Bronchial epithelial cell (primary cell): ENCODE data around the gene CCT3. TPM values are rescaled to one million over a fixed set of nuclear protein-coding genes. Genes with fewer than 3 reads are reported as not detected.

ENCODE experiments used
- DNase-seq: peaks from one replicate; pipeline ENCODE4 v3.0.0-alpha.2; 2010; ENCODE audit warnings: low read depth
- FAIRE-seq: peaks from 2 replicates; lab custom pipeline; 2011; peaks lifted over from hg19 to GRCh38; lab: Jason Lieb, UNC
- H3K27me3 ChIP-seq: 2 replicates; pipeline ENCODE4 v1.5.1; 2011; ENCODE audit warnings: low read length; ENCODE audit not compliant: control insufficient read depth, insufficient read depth
- H3K36me3 ChIP-seq: 2 replicates; pipeline ENCODE4 v1.5.1; 2011; ENCODE audit warnings: low read length; ENCODE audit not compliant: control insufficient read depth, insufficient read depth
- H3K4me3 ChIP-seq: 2 replicates; pipeline ENCODE4 v1.5.1; 2011; ENCODE audit warnings: mild to moderate bottlenecking, low read depth, low read length, control low read depth
- total RNA-seq: library from RNA; depleted of rRNA; stranded (reverse); fragments of >200 nt; gene quantifications from 2 replicates; pipeline ENCODE4 v1.2.1, GENCODE V29; 2014
- TF ChIP-seq, protein P1 (sequence below): IDR thresholded peaks from 2 replicates; pipeline ENCODE4 v1.5.1; 2011; ENCODE audit warnings: mild to moderate bottlenecking, moderate library complexity, low read length, control low read depth, inconsistent platforms; ENCODE audit not compliant: insufficient read depth, severe bottlenecking

The CCT3 gene
- total RNA-seq, 1 donor from 2014 or later = 377 TPM

DNA sequence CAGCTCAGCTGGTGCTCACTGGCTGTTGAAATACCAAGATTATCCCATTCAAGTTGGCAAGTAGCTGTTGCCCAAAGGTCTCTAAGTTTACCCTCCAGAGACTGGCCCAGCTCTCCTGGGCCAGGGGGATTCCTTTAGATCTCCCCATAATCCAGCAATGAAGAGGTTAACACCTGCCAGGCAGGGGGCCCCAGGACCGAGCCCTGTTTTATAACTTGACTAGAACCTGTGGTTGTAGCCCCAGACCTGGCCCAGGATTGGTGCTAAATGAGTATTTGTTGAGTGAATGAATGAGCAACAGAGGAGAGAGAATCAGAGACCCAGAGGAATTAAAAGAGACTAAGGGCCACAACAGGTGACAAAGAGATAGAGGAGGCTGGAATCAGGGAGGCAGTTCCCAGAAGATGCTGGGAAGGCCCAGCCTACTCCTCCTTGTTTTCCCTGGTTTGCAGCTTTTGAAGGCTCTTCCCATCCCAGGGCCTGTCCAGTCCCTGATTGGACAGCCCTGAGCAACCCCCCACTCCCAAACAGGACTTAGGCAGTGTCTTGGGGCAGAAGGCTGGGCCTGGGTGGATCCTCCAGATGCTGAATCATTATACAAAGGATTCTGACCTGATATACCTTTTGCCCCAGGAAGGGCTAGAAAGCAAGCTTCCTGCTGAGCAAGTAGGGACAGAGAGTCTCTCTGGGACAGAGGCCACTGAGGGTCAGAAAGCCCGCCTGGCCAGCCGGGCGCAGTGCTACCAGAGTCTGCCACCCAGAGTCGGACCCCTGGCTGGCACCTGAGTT is 28.5 kb upstream of the CCT3 start:
- FAIRE-seq (no peak), DNase-seq (no peak)
- Histone ChIP-seq H3K4me3 (no peak overlapping the region), H3K27me3 (no peaks in the 10 kb centered on the region), H3K36me3 (no peaks in the 10 kb centered on the region)
- TF ChIP-seq, protein P1, sequence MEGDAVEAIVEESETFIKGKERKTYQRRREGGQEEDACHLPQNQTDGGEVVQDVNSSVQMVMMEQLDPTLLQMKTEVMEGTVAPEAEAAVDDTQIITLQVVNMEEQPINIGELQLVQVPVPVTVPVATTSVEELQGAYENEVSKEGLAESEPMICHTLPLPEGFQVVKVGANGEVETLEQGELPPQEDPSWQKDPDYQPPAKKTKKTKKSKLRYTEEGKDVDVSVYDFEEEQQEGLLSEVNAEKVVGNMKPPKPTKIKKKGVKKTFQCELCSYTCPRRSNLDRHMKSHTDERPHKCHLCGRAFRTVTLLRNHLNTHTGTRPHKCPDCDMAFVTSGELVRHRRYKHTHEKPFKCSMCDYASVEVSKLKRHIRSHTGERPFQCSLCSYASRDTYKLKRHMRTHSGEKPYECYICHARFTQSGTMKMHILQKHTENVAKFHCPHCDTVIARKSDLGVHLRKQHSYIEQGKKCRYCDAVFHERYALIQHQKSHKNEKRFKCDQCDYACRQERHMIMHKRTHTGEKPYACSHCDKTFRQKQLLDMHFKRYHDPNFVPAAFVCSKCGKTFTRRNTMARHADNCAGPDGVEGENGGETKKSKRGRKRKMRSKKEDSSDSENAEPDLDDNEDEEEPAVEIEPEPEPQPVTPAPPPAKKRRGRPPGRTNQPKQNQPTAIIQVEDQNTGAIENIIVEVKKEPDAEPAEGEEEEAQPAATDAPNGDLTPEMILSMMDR = no peak

DNA sequence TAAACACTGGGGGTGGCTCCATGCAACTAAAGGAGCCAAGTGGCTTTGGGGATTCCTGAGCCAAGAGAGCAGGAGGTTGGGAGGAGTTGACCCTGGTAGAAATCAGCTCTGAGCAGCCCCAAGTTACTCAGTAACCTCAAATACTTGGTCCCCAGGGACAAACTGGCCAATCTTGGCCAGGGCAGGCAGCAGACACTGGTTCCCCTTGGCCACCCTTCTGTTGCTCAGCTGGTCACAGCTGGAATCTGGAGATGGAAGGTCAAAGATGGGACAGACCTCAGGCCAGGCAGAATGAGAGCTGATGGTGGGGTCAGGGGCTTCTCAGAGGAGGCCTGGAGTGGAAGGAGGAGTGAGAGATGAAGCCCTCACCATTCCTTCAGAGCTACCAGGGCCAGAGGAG is 27.7 kb upstream of the CCT3 start:
- Histone ChIP-seq H3K4me3 (no peak overlapping the region), H3K36me3 (no peaks in the 10 kb centered on the region), H3K27me3 (no peaks in the 10 kb centered on the region)
- DNase-seq = no peak
- no peak for FAIRE-seq
- TF ChIP-seq, protein P1 = no peak

DNA sequence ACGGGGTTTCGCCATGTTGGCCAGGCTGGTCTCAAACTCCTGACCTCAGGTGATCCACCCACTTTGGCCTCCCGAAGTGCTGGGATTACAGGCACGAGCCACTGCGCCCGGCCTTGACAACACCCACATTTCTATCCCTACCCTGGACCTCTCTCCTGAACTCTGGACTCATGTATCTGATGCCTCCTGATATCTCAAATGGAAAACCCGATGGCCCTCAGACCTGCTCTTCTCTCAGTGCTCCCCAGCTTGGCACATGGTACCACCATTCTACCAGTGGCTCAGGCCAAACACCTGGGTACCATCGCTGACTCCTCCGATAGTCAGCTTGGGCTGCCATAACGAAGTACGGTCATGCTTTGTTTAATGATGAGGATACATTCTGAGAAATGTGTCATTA is 22.4 kb upstream of the CCT3 start:
- TF ChIP-seq, protein P1 = no peak
- no peak for FAIRE-seq
- Histone ChIP-seq H3K4me3 (no peak overlapping the region), H3K36me3 (no peaks in the 10 kb centered on the region), H3K27me3 (no peaks in the 10 kb centered on the region)
- no peak for DNase-seq

DNA sequence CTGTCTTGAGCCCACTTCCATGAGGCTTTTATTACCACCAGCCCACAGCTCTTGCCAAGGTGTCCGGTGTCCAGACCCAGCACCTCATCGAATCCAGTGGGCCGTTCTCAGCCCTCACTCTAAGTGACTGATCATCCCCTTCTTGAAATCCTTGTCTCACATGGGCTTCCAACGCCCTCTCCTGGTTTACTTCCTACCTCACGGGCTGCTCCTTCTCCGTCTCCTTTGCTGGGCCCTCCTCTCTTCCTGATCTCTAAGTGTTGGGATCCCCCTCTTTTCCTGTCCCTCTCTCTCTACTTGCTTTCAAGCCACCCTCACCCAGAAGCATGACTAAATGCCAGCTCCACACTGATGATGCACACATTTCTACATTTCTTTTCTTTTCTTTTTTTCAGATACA is 21.9 kb upstream of the CCT3 start:
- no peak overlapping the region for H3K4me3 ChIP-seq
- H3K36me3 ChIP-seq = no peaks in the 10 kb centered on the region
- H3K27me3 ChIP-seq = no peaks in the 10 kb centered on the region
- TF ChIP-seq, protein P1 = peak; percentile 48
- FAIRE-seq (no peak), DNase-seq (peak; percentile 32)

DNA sequence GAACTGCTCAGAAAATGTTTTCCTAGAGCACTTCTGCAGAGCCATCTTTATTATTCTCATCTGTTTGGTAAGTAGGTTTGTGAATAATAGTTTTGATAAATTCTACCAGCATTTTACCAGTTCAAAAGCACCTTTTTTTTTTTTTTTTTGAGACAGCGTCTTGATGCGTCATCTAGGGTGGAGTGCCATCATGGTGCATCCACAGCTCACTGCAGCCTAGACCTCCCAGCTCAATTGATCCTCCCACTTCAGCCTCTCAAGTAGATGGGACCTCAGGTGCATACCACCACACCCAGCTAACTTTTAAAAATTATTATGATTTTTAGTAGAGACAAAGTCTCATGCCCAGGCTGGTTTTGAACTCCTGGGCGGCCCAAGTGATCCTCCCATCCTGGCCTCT is 21.2 kb upstream of the CCT3 start:
- no peaks in the 10 kb centered on the region for H3K36me3 ChIP-seq
- FAIRE-seq = no peak
- no peak for DNase-seq
- TF ChIP-seq, protein P1 = no peak
- no peak overlapping the region for H3K4me3 ChIP-seq
- no peaks in the 10 kb centered on the region for H3K27me3 ChIP-seq

DNA sequence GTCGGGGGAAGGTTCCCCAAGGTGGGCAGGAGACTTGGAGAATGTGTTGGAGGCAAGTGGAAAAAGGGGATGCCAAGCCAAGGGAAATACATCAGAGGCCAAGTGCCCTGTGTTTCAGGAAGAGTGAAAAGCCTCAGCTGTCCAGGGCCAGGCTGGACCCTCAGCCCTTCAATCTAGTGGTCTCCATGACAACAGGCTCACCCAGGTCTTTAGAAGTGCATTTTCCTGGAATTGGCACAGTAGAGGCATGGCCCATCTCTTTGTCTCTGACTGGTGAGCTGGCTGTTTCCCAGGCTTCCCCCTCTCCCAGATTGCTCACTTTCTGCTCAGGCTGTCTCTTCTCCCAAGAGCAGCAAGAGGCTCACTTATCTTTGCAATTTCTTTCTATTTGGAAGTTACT is 20.5 kb upstream of the CCT3 start:
- H3K4me3 ChIP-seq = no peak overlapping the region
- TF ChIP-seq, protein P1 = no peak
- no peaks in the 10 kb centered on the region for H3K36me3 ChIP-seq
- FAIRE-seq (no peak), DNase-seq (no peak)
- no peaks in the 10 kb centered on the region for H3K27me3 ChIP-seq
